ENCODE measurements around the gene GLRX3.

Gene GLRX3

DNA sequence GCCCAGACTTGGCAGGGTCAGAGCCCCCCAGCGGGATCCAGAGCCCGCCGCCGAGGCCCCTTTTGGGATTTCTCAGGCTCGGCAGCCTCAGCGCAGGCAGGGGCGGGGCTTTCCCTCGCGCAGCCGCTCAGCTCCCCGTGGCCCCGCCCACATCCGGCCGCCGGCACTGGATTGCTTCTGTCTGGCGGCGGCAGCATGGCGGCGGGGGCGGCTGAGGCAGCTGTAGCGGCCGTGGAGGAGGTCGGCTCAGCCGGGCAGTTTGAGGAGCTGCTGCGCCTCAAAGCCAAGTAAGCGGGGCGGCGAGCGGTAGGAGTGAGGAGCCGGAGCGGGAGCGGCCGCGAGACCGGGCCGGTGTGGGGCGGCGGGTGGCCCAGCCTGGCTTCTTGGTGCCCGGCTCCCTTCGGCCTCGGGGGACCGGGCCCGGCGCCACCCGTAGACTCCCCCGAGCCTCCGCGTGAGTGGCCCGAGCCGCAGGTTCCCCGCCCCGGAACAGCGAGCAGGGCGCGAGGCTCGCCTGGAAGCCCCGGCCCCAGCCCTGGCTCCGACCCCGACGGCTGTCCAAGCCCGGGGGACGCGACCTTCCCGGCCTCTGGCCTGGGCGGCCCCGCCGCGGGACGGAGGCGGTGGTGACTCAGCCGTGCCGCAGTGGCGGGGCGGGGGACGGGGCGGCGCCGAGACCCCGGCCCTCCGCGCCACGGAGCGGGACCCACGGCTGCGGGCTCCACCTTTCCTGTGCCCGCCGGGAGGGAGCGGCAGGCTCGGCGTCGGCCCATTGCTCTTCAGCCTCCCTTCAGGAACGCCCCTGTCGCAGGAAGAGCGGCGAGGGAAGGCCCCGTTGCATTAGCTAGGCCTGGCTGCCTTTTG, at the start of gene GLRX3 (continued):
- TF ChIP-seq, protein P1, sequence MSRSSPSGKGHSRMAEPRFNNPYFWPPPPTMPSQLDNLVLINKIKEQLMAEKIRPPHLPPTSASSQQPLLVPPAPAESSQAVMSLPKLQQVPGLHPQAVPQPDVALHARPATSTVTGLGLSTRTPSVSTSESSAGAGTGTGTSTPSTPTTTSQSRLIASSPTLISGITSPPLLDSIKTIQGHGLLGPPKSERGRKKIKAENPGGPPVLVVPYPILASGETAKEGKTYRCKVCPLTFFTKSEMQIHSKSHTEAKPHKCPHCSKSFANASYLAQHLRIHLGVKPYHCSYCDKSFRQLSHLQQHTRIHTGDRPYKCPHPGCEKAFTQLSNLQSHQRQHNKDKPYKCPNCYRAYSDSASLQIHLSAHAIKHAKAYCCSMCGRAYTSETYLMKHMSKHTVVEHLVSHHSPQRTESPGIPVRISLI (tag by site-specific recombination; IDR thresholded peaks at IDR 0.05), result no peak
- TF ChIP-seq, protein P2, sequence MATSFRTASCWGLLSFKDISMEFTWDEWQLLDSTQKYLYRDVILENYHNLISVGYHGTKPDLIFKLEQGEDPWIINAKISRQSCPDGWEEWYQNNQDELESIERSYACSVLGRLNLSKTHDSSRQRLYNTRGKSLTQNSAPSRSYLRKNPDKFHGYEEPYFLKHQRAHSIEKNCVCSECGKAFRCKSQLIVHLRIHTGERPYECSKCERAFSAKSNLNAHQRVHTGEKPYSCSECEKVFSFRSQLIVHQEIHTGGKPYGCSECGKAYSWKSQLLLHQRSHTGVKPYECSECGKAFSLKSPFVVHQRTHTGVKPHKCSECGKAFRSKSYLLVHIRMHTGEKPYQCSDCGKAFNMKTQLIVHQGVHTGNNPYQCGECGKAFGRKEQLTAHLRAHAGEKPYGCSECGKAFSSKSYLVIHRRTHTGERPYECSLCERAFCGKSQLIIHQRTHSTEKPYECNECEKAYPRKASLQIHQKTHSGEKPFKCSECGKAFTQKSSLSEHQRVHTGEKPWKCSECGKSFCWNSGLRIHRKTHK (tag by site-specific recombination; IDR thresholded peaks at IDR 0.05), result no peak
- TF ChIP-seq, protein P3, sequence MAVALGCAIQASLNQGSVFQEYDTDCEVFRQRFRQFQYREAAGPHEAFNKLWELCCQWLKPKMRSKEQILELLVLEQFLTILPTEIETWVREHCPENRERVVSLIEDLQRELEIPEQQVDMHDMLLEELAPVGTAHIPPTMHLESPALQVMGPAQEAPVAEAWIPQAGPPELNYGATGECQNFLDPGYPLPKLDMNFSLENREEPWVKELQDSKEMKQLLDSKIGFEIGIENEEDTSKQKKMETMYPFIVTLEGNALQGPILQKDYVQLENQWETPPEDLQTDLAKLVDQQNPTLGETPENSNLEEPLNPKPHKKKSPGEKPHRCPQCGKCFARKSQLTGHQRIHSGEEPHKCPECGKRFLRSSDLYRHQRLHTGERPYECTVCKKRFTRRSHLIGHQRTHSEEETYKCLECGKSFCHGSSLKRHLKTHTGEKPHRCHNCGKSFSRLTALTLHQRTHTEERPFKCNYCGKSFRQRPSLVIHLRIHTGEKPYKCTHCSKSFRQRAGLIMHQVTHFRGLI (tag by site-specific recombination; IDR thresholded peaks at IDR 0.05), result no peak
- TF ChIP-seq, protein P4, sequence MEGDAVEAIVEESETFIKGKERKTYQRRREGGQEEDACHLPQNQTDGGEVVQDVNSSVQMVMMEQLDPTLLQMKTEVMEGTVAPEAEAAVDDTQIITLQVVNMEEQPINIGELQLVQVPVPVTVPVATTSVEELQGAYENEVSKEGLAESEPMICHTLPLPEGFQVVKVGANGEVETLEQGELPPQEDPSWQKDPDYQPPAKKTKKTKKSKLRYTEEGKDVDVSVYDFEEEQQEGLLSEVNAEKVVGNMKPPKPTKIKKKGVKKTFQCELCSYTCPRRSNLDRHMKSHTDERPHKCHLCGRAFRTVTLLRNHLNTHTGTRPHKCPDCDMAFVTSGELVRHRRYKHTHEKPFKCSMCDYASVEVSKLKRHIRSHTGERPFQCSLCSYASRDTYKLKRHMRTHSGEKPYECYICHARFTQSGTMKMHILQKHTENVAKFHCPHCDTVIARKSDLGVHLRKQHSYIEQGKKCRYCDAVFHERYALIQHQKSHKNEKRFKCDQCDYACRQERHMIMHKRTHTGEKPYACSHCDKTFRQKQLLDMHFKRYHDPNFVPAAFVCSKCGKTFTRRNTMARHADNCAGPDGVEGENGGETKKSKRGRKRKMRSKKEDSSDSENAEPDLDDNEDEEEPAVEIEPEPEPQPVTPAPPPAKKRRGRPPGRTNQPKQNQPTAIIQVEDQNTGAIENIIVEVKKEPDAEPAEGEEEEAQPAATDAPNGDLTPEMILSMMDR (tag by site-specific recombination; IDR thresholded peaks at IDR 0.05), result peak; percentile 46; the same call in 1 of the 2 replicates
- peak; percentile 54; the same call in 1 of the 2 replicates for TF ChIP-seq ZNF629 (tag by site-specific recombination; IDR thresholded peaks at IDR 0.05)
- TF ChIP-seq ZNF776 (tag by site-specific recombination; IDR thresholded peaks at IDR 0.05; ENCODE audit: borderline replicate concordance), result no peak
- TF ChIP-seq ZNF366 (tag by site-specific recombination; conservative IDR thresholded peaks at IDR 0.05), result no peak
- TF ChIP-seq ZNF311 (tag by site-specific recombination; IDR thresholded peaks at IDR 0.05; ENCODE audit: borderline replicate concordance), result no peak
- TF ChIP-seq ZFP41 (tag by site-specific recombination; IDR thresholded peaks at IDR 0.05; ENCODE audit: borderline replicate concordance), result no peak
- no peak for TF ChIP-seq ZNF624 (tag by site-specific recombination; IDR thresholded peaks at IDR 0.05)
- TF ChIP-seq, protein P5, sequence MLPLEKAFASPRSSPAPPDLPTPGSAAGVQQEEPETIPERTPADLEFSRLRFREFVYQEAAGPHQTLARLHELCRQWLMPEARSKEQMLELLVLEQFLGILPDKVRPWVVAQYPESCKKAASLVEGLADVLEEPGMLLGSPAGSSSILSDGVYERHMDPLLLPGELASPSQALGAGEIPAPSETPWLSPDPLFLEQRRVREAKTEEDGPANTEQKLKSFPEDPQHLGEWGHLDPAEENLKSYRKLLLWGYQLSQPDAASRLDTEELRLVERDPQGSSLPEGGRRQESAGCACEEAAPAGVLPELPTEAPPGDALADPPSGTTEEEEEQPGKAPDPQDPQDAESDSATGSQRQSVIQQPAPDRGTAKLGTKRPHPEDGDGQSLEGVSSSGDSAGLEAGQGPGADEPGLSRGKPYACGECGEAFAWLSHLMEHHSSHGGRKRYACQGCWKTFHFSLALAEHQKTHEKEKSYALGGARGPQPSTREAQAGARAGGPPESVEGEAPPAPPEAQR (tag by site-specific recombination; IDR thresholded peaks at IDR 0.05), result no peak
- no peak for TF ChIP-seq ZBTB7A (tag by site-specific recombination; IDR thresholded peaks at IDR 0.05; ENCODE audit: low read depth)
- TF ChIP-seq ZNF558 (tag by site-specific recombination; IDR thresholded peaks at IDR 0.05), result no peak
- peak; percentile 71 for TF ChIP-seq ZNF341 (tag by site-specific recombination; IDR thresholded peaks at IDR 0.05; ENCODE audit: low read depth)
- TF ChIP-seq, protein P6, sequence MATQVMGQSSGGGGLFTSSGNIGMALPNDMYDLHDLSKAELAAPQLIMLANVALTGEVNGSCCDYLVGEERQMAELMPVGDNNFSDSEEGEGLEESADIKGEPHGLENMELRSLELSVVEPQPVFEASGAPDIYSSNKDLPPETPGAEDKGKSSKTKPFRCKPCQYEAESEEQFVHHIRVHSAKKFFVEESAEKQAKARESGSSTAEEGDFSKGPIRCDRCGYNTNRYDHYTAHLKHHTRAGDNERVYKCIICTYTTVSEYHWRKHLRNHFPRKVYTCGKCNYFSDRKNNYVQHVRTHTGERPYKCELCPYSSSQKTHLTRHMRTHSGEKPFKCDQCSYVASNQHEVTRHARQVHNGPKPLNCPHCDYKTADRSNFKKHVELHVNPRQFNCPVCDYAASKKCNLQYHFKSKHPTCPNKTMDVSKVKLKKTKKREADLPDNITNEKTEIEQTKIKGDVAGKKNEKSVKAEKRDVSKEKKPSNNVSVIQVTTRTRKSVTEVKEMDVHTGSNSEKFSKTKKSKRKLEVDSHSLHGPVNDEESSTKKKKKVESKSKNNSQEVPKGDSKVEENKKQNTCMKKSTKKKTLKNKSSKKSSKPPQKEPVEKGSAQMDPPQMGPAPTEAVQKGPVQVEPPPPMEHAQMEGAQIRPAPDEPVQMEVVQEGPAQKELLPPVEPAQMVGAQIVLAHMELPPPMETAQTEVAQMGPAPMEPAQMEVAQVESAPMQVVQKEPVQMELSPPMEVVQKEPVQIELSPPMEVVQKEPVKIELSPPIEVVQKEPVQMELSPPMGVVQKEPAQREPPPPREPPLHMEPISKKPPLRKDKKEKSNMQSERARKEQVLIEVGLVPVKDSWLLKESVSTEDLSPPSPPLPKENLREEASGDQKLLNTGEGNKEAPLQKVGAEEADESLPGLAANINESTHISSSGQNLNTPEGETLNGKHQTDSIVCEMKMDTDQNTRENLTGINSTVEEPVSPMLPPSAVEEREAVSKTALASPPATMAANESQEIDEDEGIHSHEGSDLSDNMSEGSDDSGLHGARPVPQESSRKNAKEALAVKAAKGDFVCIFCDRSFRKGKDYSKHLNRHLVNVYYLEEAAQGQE (tag by site-specific recombination; IDR thresholded peaks at IDR 0.05), result peak; percentile 29; the same call in 1 of the 2 replicates
- TF ChIP-seq HOXD13 (CRISPR knock-in tag; IDR thresholded peaks at IDR 0.05; ENCODE audit: borderline replicate concordance), result no peak
- TF ChIP-seq IKZF3 (tag by site-specific recombination; IDR thresholded peaks at IDR 0.05), result peak; percentile 57
- no peak for TF ChIP-seq GFI1B (tag by site-specific recombination; IDR thresholded peaks at IDR 0.05)
- TF ChIP-seq ZNF335 (tag by site-specific recombination; conservative IDR thresholded peaks at IDR 0.05), result peak; percentile 51; the same call in 1 of the 2 replicates
- TF ChIP-seq MEIS1 (CRISPR knock-in tag; IDR thresholded peaks at IDR 0.05; ENCODE audit: borderline replicate concordance), result no peak
- peak; percentile 28; the same call in 1 of the 2 replicates for TF ChIP-seq KLF7 (tag by site-specific recombination; IDR thresholded peaks at IDR 0.05; ENCODE audit: borderline replicate concordance)
- TF ChIP-seq ZNF768 (tag by site-specific recombination; IDR thresholded peaks at IDR 0.05), result no peak
- peak; percentile 65; the same call in 1 of the 2 replicates for TF ChIP-seq EGR2 (tag by site-specific recombination; IDR thresholded peaks at IDR 0.05; ENCODE audit: low read depth)
- TF ChIP-seq RBAK (tag by site-specific recombination; IDR thresholded peaks at IDR 0.05), result no peak
- TF ChIP-seq ZNF501 (tag by site-specific recombination; IDR thresholded peaks at IDR 0.05), result 0 out of 2 replicates have a peak, but pooled peaks have one; percentile 50
- no peak for TF ChIP-seq SCRT1 (tag by site-specific recombination; IDR thresholded peaks at IDR 0.05; ENCODE audit: borderline replicate concordance)
- no peak for TF ChIP-seq ZNF214 (tag by site-specific recombination; IDR thresholded peaks at IDR 0.05; ENCODE audit: borderline replicate concordance)
- TF ChIP-seq ZNF24 (tag by site-specific recombination; IDR thresholded peaks at IDR 0.05), result 0 out of 2 replicates have a peak, but pooled peaks have one; percentile 12
